IMR-90 (cell line): Measurements from ENCODE around the gene THAP5. TPM values are rescaled to one million over a fixed set of nuclear protein-coding genes. Genes with fewer than 3 reads are reported as not detected.
A peak's percentile ranks its signal among the peaks of the same experiment; 100 is the strongest.

Source experiments
- ATAC-seq: fragments of 200-7000 bp; cut with Tn5 transposase; 2 replicates; pipeline ENCODE4 v1.9.1; 2020; ENCODE audit warnings: low read depth, mild to moderate bottlenecking, moderate library complexity
- BruUV-seq: library from RNA; stranded (reverse); fragments of 400-500 nt; replicated peaks from 2 replicates; lab custom pipeline; 2021; lab: Mats Ljungman, UMichigan
- CTCF ChIA-PET: fragments of 300-600 bp; formaldehyde crosslinking; extraction: SDS; loops from one replicate; lab custom pipeline; 2021; ENCODE audit warnings: antibody characterized with exemption; lab: Yijun Ruan, JAX
- POLR2A ChIA-PET: fragments of 300-600 bp; sonication (Branson Sonifier 250); formaldehyde crosslinking; loops from one replicate; lab custom pipeline; 2022; ENCODE audit warnings: antibody characterized with exemption; ENCODE audit not compliant: unreplicated experiment; lab: Charles Lee
- DNase-seq: peaks from one replicate; pipeline ENCODE4 v3.0.0; 2013
- H2AFZ ChIP-seq: replicated peaks from 2 replicates; pipeline ENCODE3; 2013; ENCODE audit warnings: low read length, mild to moderate bottlenecking; ENCODE audit not compliant: poor library complexity
- H2AK5ac ChIP-seq: 2 replicates; pipeline ENCODE4 v1.6.1; 2013; ENCODE audit warnings: low read depth, low read length, inconsistent platforms
- H2AK9ac ChIP-seq: replicated peaks from 2 replicates; pipeline ENCODE3; 2013; ENCODE audit warnings: mild to moderate bottlenecking, low read depth, low read length, moderate library complexity; ENCODE audit not compliant: poor library complexity
- H2BK120ac ChIP-seq: 2 replicates; pipeline ENCODE4 v1.6.1; 2013; ENCODE audit warnings: low read depth, low read length, inconsistent platforms
- H2BK15ac ChIP-seq: 3 replicates; pipeline ENCODE4 v1.6.1; 2013; ENCODE audit warnings: low read depth, low read length, inconsistent platforms
- H2BK20ac ChIP-seq: 2 replicates; pipeline ENCODE4 v1.6.1; 2013; ENCODE audit warnings: low read depth, mild to moderate bottlenecking, inconsistent platforms, low read length, moderate library complexity
- H2BK5ac ChIP-seq: 2 replicates; pipeline ENCODE4 v1.6.1; 2013; ENCODE audit warnings: mild to moderate bottlenecking, low read depth, low read length, inconsistent platforms; ENCODE audit not compliant: poor library complexity, severe bottlenecking
- H3K14ac ChIP-seq: replicated peaks from 2 replicates; pipeline ENCODE4 v1.6.1; 2013; ENCODE audit warnings: low read depth, low read length, inconsistent platforms
- H3K18ac ChIP-seq: 2 replicates; pipeline ENCODE4 v1.6.1; 2013; ENCODE audit warnings: low read depth, low read length, control low read depth
- H3K23ac ChIP-seq: 2 replicates; pipeline ENCODE4 v1.6.1; 2013; ENCODE audit warnings: low read depth, low read length, inconsistent platforms
- H3K27ac ChIP-seq: 2 replicates; pipeline ENCODE4 v1.5.1; 2013; ENCODE audit warnings: mild to moderate bottlenecking, control low read depth, low read length; ENCODE audit not compliant: insufficient read depth
- H3K27me3 ChIP-seq: 2 replicates; pipeline ENCODE4 v1.6.1; 2013; ENCODE audit warnings: low read length; ENCODE audit not compliant: control insufficient read depth, insufficient read depth
- H3K36me3 ChIP-seq: 2 replicates; pipeline ENCODE4 v1.6.1; 2013; ENCODE audit warnings: low read length, mixed read lengths; ENCODE audit not compliant: control insufficient read depth, insufficient read depth
- H3K4ac ChIP-seq: 2 replicates; pipeline ENCODE4 v1.6.1; 2013; ENCODE audit warnings: low read depth, low read length, inconsistent platforms
- H3K4me1 ChIP-seq: 2 replicates; pipeline ENCODE4 v1.6.1; 2013; ENCODE audit warnings: low read length, mixed read lengths; ENCODE audit not compliant: control insufficient read depth, insufficient read depth
- H3K4me2 ChIP-seq: 2 replicates; pipeline ENCODE4 v1.6.1; 2013; ENCODE audit warnings: low read depth, mild to moderate bottlenecking, control low read depth, low read length, moderate library complexity
- H3K4me3 ChIP-seq: 2 replicates; pipeline ENCODE4 v1.5.1; 2013; ENCODE audit warnings: low read depth, mild to moderate bottlenecking, control low read depth, low read length, moderate library complexity; ENCODE audit not compliant: insufficient read depth
- H3K56ac ChIP-seq: 2 replicates; pipeline ENCODE4 v1.6.1; 2013; ENCODE audit warnings: low read length, inconsistent platforms; ENCODE audit not compliant: insufficient read depth; ENCODE audit errors: extremely low read depth
- H3K79me1 ChIP-seq, 2 experiments: 2 replicates each; pipeline ENCODE4 v1.6.1; 2013; ENCODE audit warnings: low read length in 2 of 2, inconsistent platforms in 1 of 2, low read depth in 1 of 2
- H3K9ac ChIP-seq: 2 replicates; pipeline ENCODE4 v1.6.1; 2013; ENCODE audit warnings: low read depth, low read length, control low read depth
- H3K9me1 ChIP-seq: 2 replicates; pipeline ENCODE4 v1.6.1; 2013; ENCODE audit warnings: low read length, inconsistent platforms; ENCODE audit not compliant: insufficient read depth
- H3K9me3 ChIP-seq: 2 replicates; pipeline ENCODE4 v1.6.1; 2013; ENCODE audit warnings: low read length; ENCODE audit not compliant: control insufficient read depth, insufficient read depth
- H4K20me1 ChIP-seq: 2 replicates; pipeline ENCODE4 v1.6.1; 2013; ENCODE audit warnings: low read length, inconsistent platforms; ENCODE audit not compliant: insufficient read depth
- H4K5ac ChIP-seq: 2 replicates; pipeline ENCODE4 v1.6.1; 2013; ENCODE audit warnings: mild to moderate bottlenecking, low read depth, low read length, control low read depth
- H4K8ac ChIP-seq, 2 experiments: 2 replicates each; pipeline ENCODE4 v1.6.1; 2013; ENCODE audit warnings: low read depth in 2 of 2, low read length in 2 of 2, control low read depth in 1 of 2, inconsistent platforms in 1 of 2
- H4K91ac ChIP-seq: 2 replicates; pipeline ENCODE4 v1.6.1; 2013; ENCODE audit warnings: low read depth, low read length, inconsistent platforms; ENCODE audit not compliant: insufficient read depth
- BHLHE40 ChIP-seq: fragments of 150-350 bp; IDR thresholded peaks from 2 replicates; pipeline ENCODE4 v1.6.1; 2016; ENCODE audit warnings: mild to moderate bottlenecking, low read depth, low read length
- CEBPB ChIP-seq: IDR thresholded peaks from 2 replicates; pipeline ENCODE4 v1.6.1; 2012; ENCODE audit warnings: low read depth, low read length, improper control_type of control experiment
- WGBS, 2 experiments: methylation state at CpG; one replicate each; pipeline versions ENCODE4 v1.1.5 to v1.1.7; 2013; ENCODE audit warnings: missing lambda C conversion rate in 2 of 2; ENCODE audit not compliant: insufficient read length in 1 of 2; ENCODE audit errors: extremely low coverage in 2 of 2; 5-methylcytosine and 5-hydroxymethylcytosine counted together
- dilution Hi-C: fragments of 300-500 bp; cut with HindIII; formaldehyde crosslinking; loops from one replicate; pipeline ENCODE4 v1.14.3; 2018; ENCODE audit warnings: low sequenced_read_pairs; ENCODE audit not compliant: unreplicated experiment
- in situ Hi-C: fragments of 300-500 bp; cut with MboI; formaldehyde crosslinking; loops from 3 replicates; pipeline ENCODE4 v1.14.3; 2019; ENCODE audit warnings: low sequenced_read_pairs, inconsistent platforms, mixed read lengths
- intact Hi-C: fragments of 100-400 bp; cut with micrococcal nuclease; formaldehyde crosslinking; loops from 2 replicates; pipeline ENCODE4 v1.10.0; 2022
- polyA plus RNA-seq, 3 experiments: library from polyadenylated mRNA; depleted of rRNA; stranded (reverse); fragments of >200 nt; gene quantifications; 2 replicates each; pipeline ENCODE4 v1.2.3, GENCODE V29; 2012; ENCODE audit warnings: low replicate concordance in 1 of 3
- total RNA-seq: library from RNA; depleted of rRNA; stranded (reverse); fragments of >200 nt; gene quantifications from 2 replicates; pipeline ENCODE4 v1.2.3, GENCODE V29; 2012

Gene THAP5
- total and polyA plus RNA-seq, 2 of the 4 experiments (the other 2 are of a cell fraction), result 6.7 to 23.7 TPM

GRCh38 chr7:108561047-108561619, 8.4 kb downstream of the THAP5 start:
- Histone ChIP-seq H4K91ac (no peak overlapping the region), H3K18ac (no peak overlapping the region), H3K9me1 (no peaks in the 10 kb centered on the region), H3K9ac (no peak overlapping the region), H3K23ac (no peak overlapping the region), H3K36me3 (peaks cover 1% of the 10 kb centered on the region; the same call in 1 of the 2 replicates), H2BK20ac (no peak overlapping the region), H4K20me1 (no peaks in the 10 kb centered on the region), H2AFZ (peak overlapping the region; percentile 37), H2BK15ac (no peak overlapping the region), H2AK9ac (no peak overlapping the region), H2BK5ac (peak overlapping the region; percentile 39), H3K14ac (0 out of 2 replicates have a peak overlapping the region, but pooled peaks have one; percentile 9), H4K5ac (no peak overlapping the region), H3K4me2 (peak overlapping the region; percentile 42; the same call in 1 of the 2 replicates), H2AK5ac (no peak overlapping the region), H3K27ac (no peak overlapping the region), H3K4me3 (no peak overlapping the region), H4K8ac (peak overlapping the region in 1 of 2 experiments; percentile 46; a peak in 1 of 4 replicates), H3K4ac (no peak overlapping the region; the same call in 1 of the 2 replicates), H2BK120ac (no peak overlapping the region; the same call in 1 of the 2 replicates), H3K79me1 (peaks cover 6 to 18% of the 10 kb centered on the region in 2 experiments), H3K27me3 (no peaks in the 10 kb centered on the region), H3K9me3 (peaks cover 10% of the 10 kb centered on the region), H3K56ac (no peak overlapping the region), H3K4me1 (no peaks in the 10 kb centered on the region)
- POLR2A ChIA-PET, result interaction anchor here (0.6 to 0.7 kb wide), 2 partner anchors 28 to 387 kb away, joined by 3 to 8 read pairs; no protein-coding TSS in a partner anchor
- ATAC-seq (peak; percentile 32; the same call in 1 of the 2 replicates), DNase-seq (peak; percentile 45)
- BruUV-seq, result no TSS peak
- TF ChIP-seq BHLHE40, result peak; percentile 21; the same call in 1 of the 2 replicates
- no peak for TF ChIP-seq CEBPB
- intact Hi-C loops, result no loop called here
- dilution Hi-C loops, result no loop called here
- in situ Hi-C loops, result no loop called here
- no CpG with 5 or more reads among the region's 4 CpGs for WGBS, 2 experiments
- CTCF ChIA-PET, result no interaction called here
